ENCODE results near the gene ATF2.

GRCh38 chr2:175107146-175107545 lies 60.9 kb downstream of the ATF2 start:
- TF ChIP-seq BDP1 (IDR thresholded peaks at IDR 0.05; ENCODE audit: insufficient read depth, insufficient read length) (no peak), ATF7 (IDR thresholded peaks at IDR 0.05) (no peak), PHF20 (IDR thresholded peaks at IDR 0.05; ENCODE audit: partially characterized antibody) (no peak), NBN (IDR thresholded peaks at IDR 0.05; ENCODE audit: low read depth) (no peak), CTCF (IDR thresholded peaks at IDR 0.05 in 2 of 3, conservative IDR thresholded peaks at IDR 0.05 in 1 of 3; ENCODE audit: insufficient read depth in 2 of 3, low read depth in 1 of 3, low read length in 3 of 3) (no peak)
